HEK293 (cell line): ENCODE results near the gene MRPL39.

Source experiments
- ATF2 ChIP-seq: fragments of 450-650 bp; formaldehyde crosslinking; IDR thresholded peaks from 2 replicates; pipeline ENCODE4 v1.5.1; 2016; ENCODE audit warnings: missing biosample characterization, missing genetic modification characterization, low read depth
- CTCF ChIP-seq: fragments of 450-650 bp; formaldehyde crosslinking; IDR thresholded peaks from 2 replicates; pipeline ENCODE4 v1.5.1; 2016; ENCODE audit warnings: missing biosample characterization, missing genetic modification characterization
- KLF10 ChIP-seq: fragments of 450-650 bp; IDR thresholded peaks from 2 replicates; pipeline ENCODE4 v1.5.1; 2018; ENCODE audit warnings: missing biosample characterization, mild to moderate bottlenecking, missing genetic modification characterization
- PATZ1 ChIP-seq: fragments of 450-650 bp; formaldehyde crosslinking; IDR thresholded peaks from 2 replicates; pipeline ENCODE4 v1.5.1; 2016; ENCODE audit warnings: missing biosample characterization, missing genetic modification characterization
- REST ChIP-seq: fragments of 450-650 bp; formaldehyde crosslinking; IDR thresholded peaks from 2 replicates; pipeline ENCODE4 v1.5.1; 2016; ENCODE audit warnings: missing biosample characterization, missing genetic modification characterization
- ZNF174 ChIP-seq: fragments of 450-650 bp; formaldehyde crosslinking; IDR thresholded peaks from 2 replicates; pipeline ENCODE4 v1.5.0; 2017; ENCODE audit warnings: missing biosample characterization, mild to moderate bottlenecking, missing genetic modification characterization
- ZNF596 ChIP-seq: fragments of 450-650 bp; IDR thresholded peaks from 2 replicates; pipeline ENCODE4 v1.5.0; 2018; ENCODE audit warnings: missing biosample characterization, mild to moderate bottlenecking, missing genetic modification characterization, moderate library complexity
- ZSCAN18 ChIP-seq: fragments of 450-650 bp; formaldehyde crosslinking; IDR thresholded peaks from 2 replicates; pipeline ENCODE4 v1.5.1; 2016; ENCODE audit warnings: missing biosample characterization, missing genetic modification characterization

GRCh38 chr21:25581582-25581981 lies 25.7 kb downstream of the MRPL39 start:
- TF ChIP-seq ZSCAN18 (no peak), REST (tag by site-specific recombination) (no peak), ZNF596 (no peak), ZNF174 (no peak), CTCF (no peak), KLF10 (no peak), PATZ1 (no peak), ATF2 (tag by site-specific recombination) (no peak)
